Subcutaneous abdominal adipose tissue (tissue), 5 donors: ENCODE results near the gene CDX2.
A peak's percentile ranks its signal among the peaks of the same experiment; 100 is the strongest.

ENCODE experiments used
- H3K27ac ChIP-seq: one replicate; pipeline ENCODE4 v1.7.0; 2013; ENCODE audit warnings: low read depth, mild to moderate bottlenecking, inconsistent platforms, low read length, moderate library complexity
- H3K27me3 ChIP-seq, 5 donors: one replicate each; pipeline ENCODE4 v1.7.0; 2013; ENCODE audit warnings: low read length in 5 of 5, inconsistent platforms in 1 of 5; ENCODE audit not compliant: control insufficient read depth in 5 of 5, insufficient read depth in 4 of 5
- H3K36me3 ChIP-seq, 5 donors: one replicate each; pipeline ENCODE4 v1.7.0; 2013; ENCODE audit warnings: low read length in 5 of 5; ENCODE audit not compliant: control insufficient read depth in 5 of 5, insufficient read depth in 5 of 5
- H3K4me1 ChIP-seq, 5 donors: one replicate each; pipeline ENCODE4 v1.7.0; 2013; ENCODE audit warnings: low read length in 5 of 5, mild to moderate bottlenecking in 3 of 5, moderate library complexity in 1 of 5; ENCODE audit not compliant: control insufficient read depth in 5 of 5, insufficient read depth in 5 of 5
- H3K4me3 ChIP-seq, 5 donors: one replicate each; pipeline ENCODE4 v1.7.0; 2013; ENCODE audit warnings: low read length in 5 of 5, low read depth in 1 of 5
- H3K9ac ChIP-seq, 5 donors: one replicate each; pipeline ENCODE4 v1.7.0; 2013; ENCODE audit warnings: low read length in 5 of 5, mild to moderate bottlenecking in 4 of 5, moderate library complexity in 3 of 5
- H3K9me3 ChIP-seq, 5 donors: one replicate each; pipeline ENCODE4 v1.7.0; 2013; ENCODE audit warnings: low read length in 5 of 5; ENCODE audit not compliant: control insufficient read depth in 5 of 5
- donor health status: healthy.
- donor health status: healthy.
- donor health status: healthy.
- donor health status: healthy.
- donor health status: healthy.

CDX2 gene

GRCh38 chr13:28000567-28000966, 31.5 kb upstream of the CDX2 start:
- no peak overlapping the region for H3K27ac ChIP-seq
- H3K9me3 ChIP-seq = no peaks in the 10 kb centered on the region
- H3K36me3 ChIP-seq = no peaks in the 10 kb centered on the region
- H3K4me1 ChIP-seq = no peaks in the 10 kb centered on the region
- H3K9ac ChIP-seq = no peak overlapping the region
- no peaks in the 10 kb centered on the region for H3K27me3 ChIP-seq
- H3K4me3 ChIP-seq = no peak overlapping the region

GRCh38 chr13:27997904-27998522, 28.9 kb upstream of the CDX2 start:
- no peak overlapping the region for H3K27ac ChIP-seq
- no peaks in the 10 kb centered on the region for H3K27me3 ChIP-seq
- H3K9ac ChIP-seq = peak overlapping the region in 2 of 5 donors; percentile 17 to 38
- no peaks in the 10 kb centered on the region for H3K4me1 ChIP-seq
- H3K36me3 ChIP-seq = no peaks in the 10 kb centered on the region
- no peaks in the 10 kb centered on the region for H3K9me3 ChIP-seq
- no peak overlapping the region for H3K4me3 ChIP-seq

DNA sequence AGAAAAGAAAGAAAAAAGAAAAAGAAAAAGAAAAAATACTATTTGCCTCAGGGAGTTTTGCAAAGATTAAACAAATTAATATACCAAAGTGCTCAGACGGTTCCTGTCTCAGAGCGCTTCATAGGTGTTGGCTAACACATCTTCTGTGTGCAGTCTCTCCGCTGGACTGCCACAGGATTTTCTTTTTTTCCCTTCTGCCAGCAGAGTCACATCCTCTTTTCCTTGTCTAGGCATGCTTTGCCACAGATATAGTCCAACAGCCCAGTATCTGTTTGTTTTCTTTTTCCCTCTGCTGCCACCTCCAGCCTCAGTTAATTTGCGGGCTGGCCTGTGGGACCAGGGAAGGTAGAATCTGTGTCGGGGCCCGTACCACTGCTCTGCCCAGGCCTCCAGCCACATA, 22.8 kb upstream of the CDX2 start:
- Histone ChIP-seq H3K27ac (no peak overlapping the region), H3K9ac (no peak overlapping the region), H3K27me3 (peaks cover 0 to 4% (median 0%) of the 10 kb centered on the region in 5 donors), H3K4me3 (no peak overlapping the region), H3K4me1 (peaks cover 0 to 8% (median 5%) of the 10 kb centered on the region in 5 donors), H3K9me3 (no peaks in the 10 kb centered on the region), H3K36me3 (no peaks in the 10 kb centered on the region)

GRCh38 chr13:27988520-27988919, 19.4 kb upstream of the CDX2 start, which contains the start of gene URAD:
Gene URAD (minus strand): TSS chr13:27988693. CDS start chr13:27988637, 56 bp downstream.
- peaks cover 0 to 8% (median 5%) of the 10 kb centered on the region in 5 donors for H3K4me1 ChIP-seq
- peaks cover 0 to 4% (median 0%) of the 10 kb centered on the region in 5 donors for H3K27me3 ChIP-seq
- no peaks in the 10 kb centered on the region for H3K9me3 ChIP-seq
- H3K9ac ChIP-seq = no peak within 1 kb of the TSS
- no peaks in the 10 kb centered on the region for H3K36me3 ChIP-seq
- no peak within 1 kb of the TSS for H3K27ac ChIP-seq
- no peak within 1 kb of the TSS for H3K4me3 ChIP-seq

DNA sequence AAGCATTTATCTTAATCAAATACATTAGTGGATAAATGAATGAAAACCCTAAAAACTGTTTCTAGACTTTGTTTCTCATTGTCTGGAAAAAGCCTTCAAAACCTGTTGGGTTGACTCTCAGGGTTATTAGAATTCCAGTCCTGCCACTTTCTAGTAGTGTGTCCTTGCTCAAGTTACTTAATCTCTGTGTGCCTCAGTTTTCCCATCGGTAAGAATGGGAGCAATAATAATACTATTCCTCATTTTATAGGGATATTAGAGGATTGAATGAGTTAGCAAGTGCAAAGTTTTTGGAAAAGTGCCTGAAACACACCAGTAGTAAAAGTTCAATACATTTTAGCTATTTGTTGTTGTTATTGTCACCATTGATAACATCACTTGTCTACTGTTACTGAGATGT, 16.5 kb upstream of the CDX2 start:
- Histone ChIP-seq H3K27ac (no peak overlapping the region), H3K9me3 (no peaks in the 10 kb centered on the region), H3K9ac (no peak overlapping the region), H3K27me3 (peaks cover 14 to 24% (median 22%) of the 10 kb centered on the region in 5 donors), H3K4me1 (peaks cover 0 to 8% (median 7%) of the 10 kb centered on the region in 5 donors), H3K4me3 (no peak overlapping the region), H3K36me3 (no peaks in the 10 kb centered on the region)

GRCh38 chr13:27982361-27982760, 13.2 kb upstream of the CDX2 start:
- H3K9ac ChIP-seq = no peak overlapping the region
- peaks cover 0 to 31% (median 26%) of the 10 kb centered on the region in 5 donors for H3K4me1 ChIP-seq
- H3K9me3 ChIP-seq = no peaks in the 10 kb centered on the region
- H3K4me3 ChIP-seq = no peak overlapping the region
- H3K36me3 ChIP-seq = no peaks in the 10 kb centered on the region
- H3K27me3 ChIP-seq = peaks cover 28 to 54% (median 53%) of the 10 kb centered on the region in 5 donors
- H3K27ac ChIP-seq = no peak overlapping the region

GRCh38 chr13:27981006-27981708, 12.0 kb upstream of the CDX2 start:
- H3K9me3 ChIP-seq = no peaks in the 10 kb centered on the region
- H3K4me3 ChIP-seq = no peak overlapping the region
- peaks cover 38 to 64% (median 63%) of the 10 kb centered on the region in 5 donors for H3K27me3 ChIP-seq
- H3K9ac ChIP-seq = no peak overlapping the region
- no peak overlapping the region for H3K27ac ChIP-seq
- peaks cover 0 to 27% (median 24%) of the 10 kb centered on the region in 5 donors for H3K4me1 ChIP-seq
- no peaks in the 10 kb centered on the region for H3K36me3 ChIP-seq

DNA sequence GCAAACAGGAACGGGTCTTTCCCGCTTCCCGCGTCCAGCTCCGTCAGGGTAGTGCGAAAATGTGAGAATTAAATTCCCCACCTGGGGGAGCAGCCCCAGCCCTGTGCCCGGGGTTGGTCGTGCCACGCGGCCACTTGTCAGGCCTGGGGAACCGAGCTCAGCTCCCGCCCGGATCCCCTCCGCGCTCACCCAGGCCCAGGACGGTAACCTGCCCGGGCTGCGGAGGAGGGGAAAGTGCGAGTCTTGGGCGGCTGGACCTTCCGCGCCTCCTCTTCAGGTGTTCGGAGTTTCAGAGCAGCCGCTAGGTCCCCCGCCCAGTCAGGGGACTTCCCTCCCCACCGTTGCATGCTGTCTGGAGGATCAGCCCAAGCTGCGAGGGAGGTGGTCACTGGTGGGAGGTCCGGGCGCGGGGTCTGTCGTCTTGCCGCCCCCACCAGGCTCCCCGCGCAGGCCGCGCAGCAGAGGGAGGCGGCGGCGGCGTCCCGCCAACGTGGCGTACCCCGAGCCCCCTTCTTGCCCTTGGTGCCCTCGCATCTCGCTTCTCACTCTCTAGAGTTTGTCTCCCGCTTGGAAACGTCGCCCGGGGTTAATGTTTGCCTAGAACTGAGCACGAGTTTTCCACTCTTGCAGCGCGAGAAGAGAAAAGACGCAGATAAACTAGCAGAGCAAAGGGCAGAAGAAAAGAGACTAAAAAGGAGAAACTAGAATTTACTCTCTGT, 11.3 kb upstream of the CDX2 start:
- H3K27ac ChIP-seq = no peak overlapping the region
- H3K27me3 ChIP-seq = peaks cover 44 to 72% (median 70%) of the 10 kb centered on the region in 5 donors
- no peak overlapping the region for H3K9ac ChIP-seq
- H3K4me1 ChIP-seq = peaks cover 0 to 32% (median 24%) of the 10 kb centered on the region in 5 donors
- no peaks in the 10 kb centered on the region for H3K9me3 ChIP-seq
- H3K36me3 ChIP-seq = no peaks in the 10 kb centered on the region
- H3K4me3 ChIP-seq = no peak overlapping the region

- Histone ChIP-seq H3K36me3 (no peaks in the 10 kb centered on the region), H3K4me3 (no peak overlapping the region), H3K27ac (no peak overlapping the region), H3K4me1 (peaks cover 0 to 32% (median 24%) of the 10 kb centered on the region in 5 donors), H3K27me3 (peaks cover 48 to 78% (median 75%) of the 10 kb centered on the region in 5 donors), H3K9ac (no peak overlapping the region), H3K9me3 (no peaks in the 10 kb centered on the region)
Observed at GRCh38 chr13:27979765-27980279, 10.7 kb upstream of the CDX2 start.
